NCI-H2227 (cell line): ENCODE data around the gene GSTT2B.
"Not testable (repeated sequence)": the region's sequence is repeated elsewhere in the genome, so short reads cannot be mapped to it uniquely, and the experiment has no call there.

ENCODE experiments used
- DNase-seq: peaks from one replicate; lab custom pipeline; 2025; ENCODE audit not compliant: unreplicated experiment; lab: John Stamatoyannopoulos, UW

Gene GSTT2B

GRCh38 chr22:23986089-23986488 is 25.1 kb upstream of the GSTT2B start:
- not testable (repeated sequence) for DNase-seq

GRCh38 chr22:23984430-23984829 is 23.4 kb upstream of the GSTT2B start:
- DNase-seq, result peak; percentile 64

- not testable (repeated sequence) for DNase-seq
Measured at GRCh38 chr22:23980567-23980966, 19.6 kb upstream of the GSTT2B start.

GRCh38 chr22:23979557-23980240 is 18.7 kb upstream of the GSTT2B start, which contains the start of gene GSTT2:
TSS of gene GSTT2 (plus strand) at chr22:23980134.
- DNase-seq, result not testable (repeated sequence)

- DNase-seq, result not testable (repeated sequence)
Measured at GRCh38 chr22:23977304-23977703, 16.3 kb upstream of the GSTT2B start.

GRCh38 chr22:23974836-23975352 is 13.9 kb upstream of the GSTT2B start:
- DNase-seq, result not testable (repeated sequence)

GRCh38 chr22:23974345-23974744 is 13.3 kb upstream of the GSTT2B start, which contains the start of gene DDT:
TSS of gene DDT (minus strand) at chr22:23974441. CDS start at chr22:23974414, 27 bp downstream.
- DNase-seq, result not testable (repeated sequence)

- DNase-seq, result not testable (repeated sequence)
Measured at GRCh38 chr22:23971927-23972326, 10.9 kb upstream of the GSTT2B start.

- no peak for DNase-seq
Measured at GRCh38 chr22:23970816-23971486, 10.0 kb upstream of the GSTT2B start.

- no peak for DNase-seq
Measured at GRCh38 chr22:23970201-23970641, 9.2 kb upstream of the GSTT2B start.

- DNase-seq, result no peak
Measured at GRCh38 chr22:23969071-23969470, 8.1 kb upstream of the GSTT2B start.

- DNase-seq, result not testable (repeated sequence)
Measured at GRCh38 chr22:23966568-23966967, 5.6 kb upstream of the GSTT2B start, which contains the start of gene DDTL. TSS of gene DDTL (plus strand) at chr22:23966888. CDS start at chr22:23966915, 27 bp downstream.

- DNase-seq, result not testable (repeated sequence)
Measured at GRCh38 chr22:23966094-23966493, 5.1 kb upstream of the GSTT2B start.

- DNase-seq, result peak; percentile 63
Measured at GRCh38 chr22:23956301-23956900, 4.6 kb downstream of the GSTT2B start.

- not testable (repeated sequence) for DNase-seq
Measured at GRCh38 chr22:23955886-23956285, 5.1 kb downstream of the GSTT2B start.

- not testable (repeated sequence) for DNase-seq
Measured at GRCh38 chr22:23954991-23955305, 6.0 kb downstream of the GSTT2B start.

- DNase-seq, result not testable (repeated sequence)
Measured at GRCh38 chr22:23954193-23954990, 6.6 kb downstream of the GSTT2B start.

GRCh38 chr22:23953485-23953884 is 7.5 kb downstream of the GSTT2B start:
- DNase-seq, result not testable (repeated sequence)

- not testable (repeated sequence) for DNase-seq
Measured at GRCh38 chr22:23952794-23953405, 8.1 kb downstream of the GSTT2B start.

GRCh38 chr22:23951383-23951782 is 9.6 kb downstream of the GSTT2B start:
- DNase-seq, result not testable (repeated sequence)
